ENCODE results near the gene THAP9.

DNA sequence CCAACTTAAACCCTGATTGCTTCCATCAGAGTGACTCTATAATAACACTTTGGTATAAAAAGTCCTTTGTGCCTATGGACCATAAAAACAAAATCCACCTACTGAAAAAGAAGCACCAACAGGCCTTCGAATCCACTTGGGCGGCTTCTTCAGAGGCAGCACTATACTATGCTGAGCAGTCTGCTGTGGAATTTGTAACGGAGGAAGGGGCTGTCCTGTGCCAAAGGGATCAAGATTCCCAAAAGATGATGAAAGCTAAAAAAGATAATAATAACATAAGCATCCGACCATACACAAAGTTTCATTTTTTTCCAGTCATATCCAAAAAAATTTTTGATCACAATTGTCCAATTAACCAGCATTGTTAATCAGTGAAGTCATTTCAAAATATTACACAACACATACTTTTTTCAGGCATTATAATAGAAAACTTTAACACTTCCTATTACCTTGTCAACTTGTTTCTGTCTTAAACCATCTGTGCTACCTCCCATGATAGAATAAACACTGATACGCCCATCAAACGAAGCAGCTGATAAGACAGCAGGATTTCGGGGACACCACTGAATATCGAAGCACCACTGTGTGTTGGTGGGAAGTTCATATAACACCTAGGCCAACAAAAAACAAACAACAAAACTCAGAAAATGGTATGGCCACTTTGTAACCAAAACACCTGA is 33.7 kb upstream of the THAP9 start:
- TF ChIP-seq CTCF (IDR thresholded peaks at IDR 0.05; ENCODE audit: poor library complexity, severe bottlenecking) (no peak), POLR2AphosphoS5 (IDR thresholded peaks at IDR 0.05) (no peak), EZH2 (IDR thresholded peaks at IDR 0.05; ENCODE audit: borderline replicate concordance, insufficient read depth, low read length, poor library complexity, severe bottlenecking) (no peak), EP300 (conservative IDR thresholded peaks at IDR 0.05; ENCODE audit: poor library complexity, severe bottlenecking) (no peak)
